ENCODE measurements around the gene SYNE2. TPM values are rescaled to one million over a fixed set of nuclear protein-coding genes. Genes with fewer than 3 reads are reported as not detected.
A peak's percentile ranks its signal among the peaks of the same experiment; 100 is the strongest.

Gene SYNE2
- total RNA-seq, 1 donor: 13.4 TPM

DNA sequence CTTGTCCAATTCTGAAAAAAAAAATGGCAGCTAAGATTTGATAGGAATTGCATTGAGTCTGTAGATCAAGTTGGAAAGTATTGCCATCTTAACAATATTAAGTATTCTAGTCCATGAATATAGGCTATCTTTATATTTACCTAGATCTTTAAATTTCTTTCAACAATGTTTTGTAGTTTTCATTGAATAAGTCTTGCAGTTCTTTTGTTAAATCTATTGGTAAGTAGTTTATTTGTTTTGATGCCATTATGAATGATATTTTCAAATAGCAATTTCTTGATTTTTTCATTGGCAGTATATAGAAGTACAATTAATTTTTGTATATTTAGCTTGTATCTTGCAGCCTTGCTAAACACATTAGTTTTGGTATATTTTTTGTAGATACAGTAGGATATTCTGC lies 71.6 kb downstream of the SYNE2 start:
- no peak overlapping the region for H3K4me3 ChIP-seq (ENCODE audit: low read depth, low read length)
- no peak for DNase-seq (ENCODE audit: low read depth)
- TF ChIP-seq, protein P1, sequence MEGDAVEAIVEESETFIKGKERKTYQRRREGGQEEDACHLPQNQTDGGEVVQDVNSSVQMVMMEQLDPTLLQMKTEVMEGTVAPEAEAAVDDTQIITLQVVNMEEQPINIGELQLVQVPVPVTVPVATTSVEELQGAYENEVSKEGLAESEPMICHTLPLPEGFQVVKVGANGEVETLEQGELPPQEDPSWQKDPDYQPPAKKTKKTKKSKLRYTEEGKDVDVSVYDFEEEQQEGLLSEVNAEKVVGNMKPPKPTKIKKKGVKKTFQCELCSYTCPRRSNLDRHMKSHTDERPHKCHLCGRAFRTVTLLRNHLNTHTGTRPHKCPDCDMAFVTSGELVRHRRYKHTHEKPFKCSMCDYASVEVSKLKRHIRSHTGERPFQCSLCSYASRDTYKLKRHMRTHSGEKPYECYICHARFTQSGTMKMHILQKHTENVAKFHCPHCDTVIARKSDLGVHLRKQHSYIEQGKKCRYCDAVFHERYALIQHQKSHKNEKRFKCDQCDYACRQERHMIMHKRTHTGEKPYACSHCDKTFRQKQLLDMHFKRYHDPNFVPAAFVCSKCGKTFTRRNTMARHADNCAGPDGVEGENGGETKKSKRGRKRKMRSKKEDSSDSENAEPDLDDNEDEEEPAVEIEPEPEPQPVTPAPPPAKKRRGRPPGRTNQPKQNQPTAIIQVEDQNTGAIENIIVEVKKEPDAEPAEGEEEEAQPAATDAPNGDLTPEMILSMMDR (IDR thresholded peaks at IDR 0.05; ENCODE audit: insufficient read depth, low read depth, low read length): no peak

DNA sequence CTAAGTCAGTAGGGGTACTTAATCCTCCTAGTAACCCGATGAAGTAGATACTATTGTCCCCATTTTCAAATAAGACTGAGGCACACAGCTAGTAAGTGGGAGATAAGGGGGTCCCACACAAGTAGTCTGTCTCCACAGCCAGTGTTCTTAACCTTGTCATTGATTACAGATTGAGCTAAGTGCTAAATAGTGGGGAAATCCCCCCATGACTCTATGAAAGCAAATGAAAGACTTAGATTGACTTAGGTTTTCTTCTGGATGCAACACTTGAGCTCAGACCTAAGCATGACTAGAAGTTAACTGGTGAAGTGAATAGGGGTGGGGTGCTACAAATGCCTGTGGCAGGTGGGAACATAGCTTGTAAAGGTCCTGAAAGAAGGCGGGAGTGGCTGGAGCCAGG lies 73.8 kb downstream of the SYNE2 start:
- TF ChIP-seq, protein P1 (IDR thresholded peaks at IDR 0.05; ENCODE audit: insufficient read depth, low read depth, low read length): no peak
- no peak for DNase-seq (ENCODE audit: low read depth)
- no peak overlapping the region for H3K4me3 ChIP-seq (ENCODE audit: low read depth, low read length)

DNA sequence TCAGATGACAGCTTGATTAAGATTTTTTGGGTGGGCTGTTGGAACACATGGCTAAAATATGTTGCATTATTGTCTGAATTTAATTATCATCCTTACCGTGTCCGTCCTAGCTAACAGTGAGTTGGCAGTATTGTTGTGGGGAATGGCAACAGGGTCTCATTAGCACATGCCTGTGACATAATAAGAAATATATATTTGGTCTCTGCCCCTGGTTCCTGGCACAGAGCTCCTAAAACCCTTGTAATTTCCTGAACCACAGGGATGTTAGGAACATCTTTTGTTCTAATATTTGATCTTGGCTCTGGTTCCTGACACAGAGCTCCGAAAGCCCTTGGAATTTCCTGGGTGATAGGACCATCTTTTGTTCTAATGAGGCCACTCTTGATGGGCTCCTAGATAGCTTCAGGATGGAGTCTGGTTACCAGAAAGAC lies 76.0 kb downstream of the SYNE2 start:
- no peak for DNase-seq (ENCODE audit: low read depth)
- H3K4me3 ChIP-seq (ENCODE audit: low read depth, low read length): no peak overlapping the region
- TF ChIP-seq, protein P1 (IDR thresholded peaks at IDR 0.05; ENCODE audit: insufficient read depth, low read depth, low read length): no peak

DNA sequence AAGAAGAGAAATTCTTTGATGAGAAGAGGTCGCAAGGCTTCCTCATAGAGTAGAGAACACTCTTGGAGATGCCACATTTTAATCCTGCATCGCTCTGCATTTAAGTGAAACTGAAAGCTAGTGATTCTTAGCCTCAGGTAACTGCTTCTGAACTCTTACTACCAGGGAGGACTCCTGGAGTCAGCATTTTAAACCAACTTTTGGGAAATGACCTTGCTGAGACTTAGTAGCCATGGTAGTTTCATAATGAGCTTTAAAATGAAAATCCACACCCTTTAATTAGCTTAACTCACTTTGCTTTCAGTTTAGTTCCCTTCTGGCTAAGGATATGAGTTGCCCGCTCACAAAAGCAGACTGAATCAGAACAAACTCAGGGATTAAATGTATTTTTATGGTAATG lies 80.3 kb downstream of the SYNE2 start:
- H3K4me3 ChIP-seq (ENCODE audit: low read depth, low read length): no peak overlapping the region
- DNase-seq (ENCODE audit: low read depth): no peak
- TF ChIP-seq, protein P1 (IDR thresholded peaks at IDR 0.05; ENCODE audit: insufficient read depth, low read depth, low read length): no peak

DNA sequence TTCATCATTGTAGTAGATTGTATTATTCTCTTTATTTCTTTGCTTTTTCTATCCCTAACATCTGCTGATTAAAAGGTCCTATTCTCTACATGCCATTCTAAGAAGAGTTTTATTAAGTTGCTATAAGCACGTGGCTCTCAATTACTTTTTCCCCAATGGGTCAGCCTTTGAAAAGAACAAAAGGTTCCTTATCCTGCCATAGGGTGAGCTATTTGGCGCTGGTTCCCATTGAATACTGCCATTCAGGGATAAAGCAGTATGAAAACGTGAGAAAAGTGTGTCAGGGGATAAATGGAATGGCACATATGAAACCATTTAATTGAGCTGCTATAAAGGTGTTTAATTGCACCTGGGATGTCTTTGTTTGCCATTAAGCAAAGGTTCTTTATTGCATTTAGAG lies 80.9 kb downstream of the SYNE2 start:
- TF ChIP-seq, protein P1 (IDR thresholded peaks at IDR 0.05; ENCODE audit: insufficient read depth, low read depth, low read length): no peak
- DNase-seq (ENCODE audit: low read depth): no peak
- H3K4me3 ChIP-seq (ENCODE audit: low read depth, low read length): no peak overlapping the region

DNA sequence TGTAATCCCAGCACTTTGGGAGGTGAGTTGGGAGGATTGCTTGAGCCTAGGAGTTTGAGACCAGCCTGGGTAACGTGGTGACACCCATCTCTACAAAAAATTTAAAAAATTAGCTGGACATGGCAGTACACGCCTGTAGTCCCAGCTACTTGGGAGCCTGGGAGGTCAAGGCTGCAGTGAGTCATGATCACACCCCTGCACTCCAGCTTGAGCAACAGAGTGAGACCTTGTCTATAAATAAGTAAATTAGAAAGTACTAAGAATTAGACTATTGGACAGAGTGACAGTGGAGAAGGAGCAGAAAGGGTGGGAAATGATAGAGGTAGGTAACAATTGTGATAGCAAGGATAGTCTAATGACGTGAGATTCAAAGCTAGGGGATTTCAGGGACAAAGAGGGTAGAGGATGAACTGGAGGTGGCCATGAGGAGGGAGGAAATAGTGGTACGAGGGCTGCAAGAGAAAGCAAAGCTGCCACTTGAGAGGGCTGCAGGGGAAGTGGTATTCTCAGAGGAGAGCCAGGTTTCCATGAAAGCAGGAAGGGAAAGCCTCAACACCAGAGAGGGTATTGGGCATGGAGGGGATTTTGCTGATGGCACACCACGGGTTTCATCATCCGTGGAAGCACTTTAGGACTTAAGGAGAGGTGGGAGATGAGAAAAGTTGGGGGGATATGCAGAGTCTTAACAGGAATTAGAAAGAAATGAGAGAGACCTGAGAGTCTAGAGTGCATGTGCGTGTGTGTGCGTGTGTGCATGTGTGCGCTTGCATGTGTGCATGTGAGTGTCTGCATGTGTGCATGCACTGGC lies 85.6 kb downstream of the SYNE2 start:
- H3K4me3 ChIP-seq (ENCODE audit: low read depth, low read length): no peak overlapping the region
- peak; percentile 43 for DNase-seq (ENCODE audit: low read depth)
- TF ChIP-seq, protein P1 (IDR thresholded peaks at IDR 0.05; ENCODE audit: insufficient read depth, low read depth, low read length): no peak

DNA sequence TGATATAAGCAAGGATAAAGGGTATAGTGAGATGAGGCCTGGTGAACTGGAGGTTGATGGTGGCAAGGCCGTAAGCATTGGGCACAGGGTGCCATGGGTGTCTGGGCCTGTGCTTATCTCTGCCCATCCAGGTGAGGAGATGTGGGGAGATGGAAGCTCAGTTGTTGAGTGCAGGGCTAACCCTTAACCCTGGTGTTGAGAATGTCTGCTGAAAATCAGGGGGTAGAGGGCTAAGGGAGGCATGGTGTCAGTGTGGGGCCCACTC lies 86.1 kb downstream of the SYNE2 start:
- TF ChIP-seq, protein P1 (IDR thresholded peaks at IDR 0.05; ENCODE audit: insufficient read depth, low read depth, low read length): no peak
- no peak for DNase-seq (ENCODE audit: low read depth)
- no peak overlapping the region for H3K4me3 ChIP-seq (ENCODE audit: low read depth, low read length)
